PFSK-1 (cell line): ENCODE measurements around the gene TRPV3.

Source experiments
- FOXP2 ChIP-seq: optimal IDR thresholded peaks from 2 replicates; pipeline ENCODE3; 2011; ENCODE audit warnings: borderline replicate concordance, control low read depth, inconsistent platforms; ENCODE audit not compliant: insufficient read depth; ENCODE audit errors: extremely low read length, extremely low read depth
- POLR2AphosphoS5 ChIP-seq: IDR thresholded peaks from 2 replicates; pipeline ENCODE4 v1.6.1; 2012; ENCODE audit warnings: low read depth, mild to moderate bottlenecking, control low read depth, low read length, moderate library complexity
- SIN3A ChIP-seq: IDR thresholded peaks from 2 replicates; pipeline ENCODE4 v1.6.1; 2012; ENCODE audit warnings: mild to moderate bottlenecking, low read length, moderate library complexity, borderline replicate concordance; ENCODE audit not compliant: insufficient read depth
- TAF1 ChIP-seq: IDR thresholded peaks from 2 replicates; pipeline ENCODE4 v1.6.1; 2012; ENCODE audit warnings: low read length, control low read depth, borderline replicate concordance; ENCODE audit not compliant: insufficient read depth
- TF ChIP-seq, protein P1 (sequence below), 2 experiments: IDR thresholded peaks; 2 replicates each; pipeline versions ENCODE4 v1.6.1 to v1.8.0; 2011 to 2012; ENCODE audit warnings: low read depth in 2 of 2, low read length in 2 of 2, control low read depth in 1 of 2, inconsistent platforms in 1 of 2, mild to moderate bottlenecking in 1 of 2, moderate library complexity in 1 of 2; ENCODE audit not compliant: insufficient read depth in 1 of 2

Gene TRPV3

DNA sequence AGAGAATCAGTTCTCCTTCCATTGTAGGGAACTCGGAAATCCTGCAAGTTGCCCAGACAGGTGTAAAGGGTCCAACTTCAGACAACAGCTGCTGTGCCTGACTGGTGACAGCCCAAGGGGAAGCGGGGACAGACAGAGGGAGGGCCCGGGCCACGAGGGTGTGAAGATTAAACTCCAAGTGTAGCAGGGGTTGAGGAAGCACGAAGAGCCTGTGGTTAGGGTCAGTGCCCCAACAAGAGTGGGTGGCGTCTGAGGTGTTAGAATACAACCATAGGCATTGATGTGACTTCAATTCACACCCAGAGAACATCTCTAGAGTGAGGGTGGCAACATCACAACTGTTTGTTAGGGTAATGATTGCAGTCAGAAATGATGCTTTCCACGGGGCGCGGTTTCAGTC, 42.7 kb downstream of the TRPV3 start:
- TF ChIP-seq TAF1 (no peak), POLR2AphosphoS5 (no peak), SIN3A (no peak), FOXP2 (no peak)
- TF ChIP-seq, protein P1, sequence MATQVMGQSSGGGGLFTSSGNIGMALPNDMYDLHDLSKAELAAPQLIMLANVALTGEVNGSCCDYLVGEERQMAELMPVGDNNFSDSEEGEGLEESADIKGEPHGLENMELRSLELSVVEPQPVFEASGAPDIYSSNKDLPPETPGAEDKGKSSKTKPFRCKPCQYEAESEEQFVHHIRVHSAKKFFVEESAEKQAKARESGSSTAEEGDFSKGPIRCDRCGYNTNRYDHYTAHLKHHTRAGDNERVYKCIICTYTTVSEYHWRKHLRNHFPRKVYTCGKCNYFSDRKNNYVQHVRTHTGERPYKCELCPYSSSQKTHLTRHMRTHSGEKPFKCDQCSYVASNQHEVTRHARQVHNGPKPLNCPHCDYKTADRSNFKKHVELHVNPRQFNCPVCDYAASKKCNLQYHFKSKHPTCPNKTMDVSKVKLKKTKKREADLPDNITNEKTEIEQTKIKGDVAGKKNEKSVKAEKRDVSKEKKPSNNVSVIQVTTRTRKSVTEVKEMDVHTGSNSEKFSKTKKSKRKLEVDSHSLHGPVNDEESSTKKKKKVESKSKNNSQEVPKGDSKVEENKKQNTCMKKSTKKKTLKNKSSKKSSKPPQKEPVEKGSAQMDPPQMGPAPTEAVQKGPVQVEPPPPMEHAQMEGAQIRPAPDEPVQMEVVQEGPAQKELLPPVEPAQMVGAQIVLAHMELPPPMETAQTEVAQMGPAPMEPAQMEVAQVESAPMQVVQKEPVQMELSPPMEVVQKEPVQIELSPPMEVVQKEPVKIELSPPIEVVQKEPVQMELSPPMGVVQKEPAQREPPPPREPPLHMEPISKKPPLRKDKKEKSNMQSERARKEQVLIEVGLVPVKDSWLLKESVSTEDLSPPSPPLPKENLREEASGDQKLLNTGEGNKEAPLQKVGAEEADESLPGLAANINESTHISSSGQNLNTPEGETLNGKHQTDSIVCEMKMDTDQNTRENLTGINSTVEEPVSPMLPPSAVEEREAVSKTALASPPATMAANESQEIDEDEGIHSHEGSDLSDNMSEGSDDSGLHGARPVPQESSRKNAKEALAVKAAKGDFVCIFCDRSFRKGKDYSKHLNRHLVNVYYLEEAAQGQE (IDR thresholded peaks at IDR 0.05; ENCODE audit: insufficient read depth in 1 of 2, low read depth in 2 of 2, low read length in 2 of 2), result no peak

DNA sequence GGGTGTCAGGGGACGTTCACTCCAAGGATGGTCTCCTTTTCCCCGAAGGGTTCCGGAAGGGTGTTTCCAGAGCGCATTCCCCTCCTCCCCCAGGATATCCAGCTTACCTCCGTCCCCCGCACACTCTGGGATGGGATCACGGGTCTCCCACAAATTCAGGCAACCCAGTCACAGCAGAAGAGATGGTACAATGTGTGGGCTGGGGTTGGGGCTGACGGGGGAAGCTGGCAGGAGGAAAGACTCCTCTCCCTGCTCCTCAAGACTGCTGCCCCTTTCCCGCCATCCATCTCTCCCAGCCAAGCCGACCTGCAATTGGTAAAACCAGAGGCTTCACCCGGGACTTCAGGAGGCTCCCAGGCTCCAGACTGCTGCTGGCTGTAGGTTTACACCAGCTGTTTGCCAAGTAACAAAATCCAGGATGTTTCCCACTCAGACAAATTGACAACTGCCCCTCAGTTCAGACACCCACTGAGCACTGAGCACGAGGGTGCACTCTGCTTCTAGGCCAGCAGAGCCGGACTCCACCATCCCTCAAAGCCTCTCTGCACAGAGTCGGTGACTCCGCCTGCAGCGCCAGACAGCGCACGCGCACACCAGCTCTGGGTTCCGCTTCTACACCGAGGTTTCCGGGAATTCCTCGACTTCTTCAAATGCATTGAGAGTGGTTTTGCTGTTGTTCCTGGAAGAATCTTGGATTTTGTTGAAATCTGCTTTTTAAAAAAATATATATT, 44.1 kb downstream of the TRPV3 start:
- TF ChIP-seq TAF1, result no peak
- no peak for TF ChIP-seq POLR2AphosphoS5
- no peak for TF ChIP-seq SIN3A
- TF ChIP-seq FOXP2, result no peak
- TF ChIP-seq, protein P1 (IDR thresholded peaks at IDR 0.05; ENCODE audit: insufficient read depth in 1 of 2, low read depth in 2 of 2, low read length in 2 of 2), result no peak

DNA sequence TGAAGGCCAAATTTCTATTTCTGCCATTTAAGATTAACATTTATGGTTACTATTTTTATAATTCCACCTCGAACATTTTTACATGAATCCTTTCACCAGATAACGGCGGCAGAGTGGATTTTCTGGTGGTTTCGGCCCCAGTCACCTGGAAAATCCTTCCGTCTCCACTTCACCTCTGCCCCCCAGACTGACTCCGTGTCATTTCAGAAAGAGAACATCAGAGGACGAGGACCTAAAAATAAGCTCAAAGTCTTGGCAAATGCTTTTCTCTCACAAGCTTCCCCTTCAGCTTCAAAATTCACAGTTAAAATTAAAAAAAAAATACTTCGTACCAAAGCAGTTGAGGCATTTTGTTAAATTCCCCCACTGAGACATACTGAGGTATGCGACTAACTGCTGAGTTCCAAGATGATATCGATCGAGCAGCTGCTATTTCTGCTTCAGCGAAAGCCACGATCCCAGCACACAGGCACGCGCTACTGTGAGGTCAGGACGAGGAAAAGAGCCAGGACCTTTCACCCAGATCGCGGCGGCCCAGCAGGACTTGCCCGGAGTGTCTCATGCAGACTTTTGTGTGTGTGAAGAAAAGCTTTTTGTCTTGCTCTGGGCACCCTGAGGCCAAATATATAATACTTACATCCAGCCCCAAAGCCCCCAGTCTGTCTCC, 45.0 kb downstream of the TRPV3 start:
- TF ChIP-seq POLR2AphosphoS5 (no peak), TAF1 (no peak), FOXP2 (no peak), SIN3A (no peak)
- TF ChIP-seq, protein P1 (IDR thresholded peaks at IDR 0.05; ENCODE audit: insufficient read depth in 1 of 2, low read depth in 2 of 2, low read length in 2 of 2), result no peak

DNA sequence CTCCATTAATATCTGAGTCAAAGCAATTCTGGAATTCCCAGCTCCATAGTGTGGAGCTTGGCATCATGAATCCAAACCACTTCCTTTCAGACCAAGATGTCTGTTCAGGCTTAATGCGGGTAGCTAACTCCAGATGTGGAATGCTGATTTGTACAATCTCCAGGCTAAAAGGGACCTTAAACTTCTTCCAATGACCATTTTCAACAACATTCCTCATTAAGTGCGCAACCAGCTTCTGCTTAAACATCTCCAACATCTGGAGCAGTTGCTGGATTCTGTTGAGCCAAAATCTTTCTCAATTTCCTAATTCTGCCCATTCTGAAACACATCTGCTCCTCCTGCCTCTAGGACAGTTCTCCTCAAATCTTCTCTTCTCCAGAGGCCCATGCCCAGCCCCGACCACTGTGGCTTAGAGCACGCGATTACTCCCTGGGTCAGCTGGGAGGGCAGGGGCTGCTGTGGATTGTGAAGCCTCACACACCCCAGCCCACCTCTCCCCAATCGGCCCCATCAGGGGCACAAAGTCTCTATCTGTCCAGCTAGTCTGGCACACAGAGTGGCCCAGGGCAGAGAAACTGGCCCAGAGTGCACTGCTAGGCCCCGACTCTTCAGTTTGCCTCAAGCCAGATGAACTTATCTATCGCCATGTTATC, 45.6 kb downstream of the TRPV3 start:
- no peak for TF ChIP-seq POLR2AphosphoS5
- TF ChIP-seq TAF1, result no peak
- TF ChIP-seq, protein P1 (IDR thresholded peaks at IDR 0.05; ENCODE audit: insufficient read depth in 1 of 2, low read depth in 2 of 2, low read length in 2 of 2), result no peak
- no peak for TF ChIP-seq FOXP2
- no peak for TF ChIP-seq SIN3A

DNA sequence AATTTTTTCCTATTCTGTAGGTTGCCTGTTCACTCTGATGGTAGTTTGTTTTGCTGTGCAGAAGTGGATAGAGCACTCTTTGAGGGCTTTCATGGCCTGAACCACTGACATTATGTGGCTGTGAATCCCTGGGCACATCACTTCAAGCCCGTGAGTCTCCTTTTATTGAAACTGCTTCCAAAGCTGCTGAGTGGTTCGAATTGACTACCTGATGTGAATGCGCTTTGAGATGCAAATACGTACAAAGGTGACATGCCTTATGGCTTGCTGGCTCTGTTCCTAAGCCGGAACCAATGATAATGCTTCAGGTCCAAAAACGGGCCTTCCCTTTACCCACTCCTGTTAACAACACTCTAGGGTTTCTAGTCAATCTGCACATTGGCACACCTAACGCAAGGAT, 47.5 kb downstream of the TRPV3 start:
- TF ChIP-seq TAF1 (no peak), POLR2AphosphoS5 (no peak), SIN3A (no peak), FOXP2 (no peak)
- TF ChIP-seq, protein P1 (IDR thresholded peaks at IDR 0.05; ENCODE audit: insufficient read depth in 1 of 2, low read depth in 2 of 2, low read length in 2 of 2), result no peak
